ENCODE data around the gene PHLPP1. TPM values are rescaled to one million over a fixed set of nuclear protein-coding genes. Genes with fewer than 3 reads are reported as not detected.

The PHLPP1 gene
- total RNA-seq, 4 donors from 2014 or later = 5.5 to 9.7 (median 8.0) TPM

DNA sequence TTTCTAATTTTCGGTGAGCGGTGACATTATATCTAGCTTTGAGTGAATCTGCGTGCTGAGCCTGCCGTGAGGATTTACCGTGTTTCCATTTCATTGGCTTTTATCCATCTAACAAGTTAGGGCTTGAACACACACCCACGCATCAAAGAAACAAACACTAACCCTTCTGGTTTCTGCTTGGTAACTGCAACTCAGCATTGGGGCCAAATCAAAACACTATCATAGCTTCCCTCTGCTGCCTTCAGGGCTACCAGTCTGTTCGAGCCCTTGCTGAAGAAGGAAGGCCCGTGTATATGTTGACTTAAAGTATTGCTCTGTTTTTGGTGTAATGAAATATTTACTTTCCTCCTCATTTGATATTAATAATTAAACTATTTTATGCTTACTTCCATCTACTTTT is 227.2 kb downstream of the PHLPP1 start:
- Histone ChIP-seq H3K27me3 (no peaks in the 10 kb centered on the region), H3K27ac (no peak overlapping the region), H3K4me1 (peaks cover 0 to 14% of the 10 kb centered on the region in 2 donors), H3K4me3 (no peak overlapping the region), H3K9me3 (no peaks in the 10 kb centered on the region), H3K36me3 (peaks cover 0 to 17% of the 10 kb centered on the region in 2 donors)
- in situ Hi-C loops (cut with MboI; ENCODE audit: low sequenced_read_pairs in 4 of 4) = no loop called here
- intact Hi-C loops (cut with DNase I; ENCODE audit: low total_unique reads) = no loop called here
- DNase-seq (no peak), ATAC-seq (no peak)
- TF ChIP-seq POLR2A (IDR thresholded peaks at IDR 0.05) = no peak
- TF ChIP-seq, protein P1, sequence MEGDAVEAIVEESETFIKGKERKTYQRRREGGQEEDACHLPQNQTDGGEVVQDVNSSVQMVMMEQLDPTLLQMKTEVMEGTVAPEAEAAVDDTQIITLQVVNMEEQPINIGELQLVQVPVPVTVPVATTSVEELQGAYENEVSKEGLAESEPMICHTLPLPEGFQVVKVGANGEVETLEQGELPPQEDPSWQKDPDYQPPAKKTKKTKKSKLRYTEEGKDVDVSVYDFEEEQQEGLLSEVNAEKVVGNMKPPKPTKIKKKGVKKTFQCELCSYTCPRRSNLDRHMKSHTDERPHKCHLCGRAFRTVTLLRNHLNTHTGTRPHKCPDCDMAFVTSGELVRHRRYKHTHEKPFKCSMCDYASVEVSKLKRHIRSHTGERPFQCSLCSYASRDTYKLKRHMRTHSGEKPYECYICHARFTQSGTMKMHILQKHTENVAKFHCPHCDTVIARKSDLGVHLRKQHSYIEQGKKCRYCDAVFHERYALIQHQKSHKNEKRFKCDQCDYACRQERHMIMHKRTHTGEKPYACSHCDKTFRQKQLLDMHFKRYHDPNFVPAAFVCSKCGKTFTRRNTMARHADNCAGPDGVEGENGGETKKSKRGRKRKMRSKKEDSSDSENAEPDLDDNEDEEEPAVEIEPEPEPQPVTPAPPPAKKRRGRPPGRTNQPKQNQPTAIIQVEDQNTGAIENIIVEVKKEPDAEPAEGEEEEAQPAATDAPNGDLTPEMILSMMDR (IDR thresholded peaks at IDR 0.05 in 4 of 5, conservative IDR thresholded peaks at IDR 0.05 in 1 of 5) = no peak

DNA sequence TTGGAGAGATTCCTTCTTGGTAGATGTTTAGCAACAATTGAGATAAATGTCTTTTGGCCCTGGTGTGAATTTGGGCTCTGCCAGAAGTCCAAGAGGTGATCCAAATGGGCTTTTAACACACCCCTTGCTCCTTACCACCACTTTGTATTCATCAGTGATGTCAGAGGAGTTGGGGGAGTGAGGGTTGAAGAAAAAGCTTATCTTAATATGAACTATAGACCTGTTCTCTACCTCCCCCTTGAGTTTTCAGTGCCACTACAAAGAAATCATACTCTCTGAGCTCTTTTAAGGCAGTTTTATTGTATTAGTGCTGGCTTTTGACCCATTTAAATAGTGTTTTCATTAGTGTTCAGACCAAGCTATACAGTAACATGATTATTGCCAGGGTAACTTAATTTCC is 229.1 kb downstream of the PHLPP1 start:
- Histone ChIP-seq H3K36me3 (peaks cover 0 to 17% of the 10 kb centered on the region in 2 donors), H3K9me3 (no peaks in the 10 kb centered on the region), H3K27ac (no peak overlapping the region), H3K27me3 (no peaks in the 10 kb centered on the region), H3K4me3 (no peak overlapping the region), H3K4me1 (peaks cover 0 to 6% of the 10 kb centered on the region in 2 donors)
- in situ Hi-C loops (cut with MboI; ENCODE audit: low sequenced_read_pairs in 4 of 4) (no loop called here), intact Hi-C loops (cut with DNase I; ENCODE audit: low total_unique reads) (no loop called here)
- no peak for DNase-seq
- TF ChIP-seq, protein P1 (IDR thresholded peaks at IDR 0.05 in 4 of 5, conservative IDR thresholded peaks at IDR 0.05 in 1 of 5) = no peak
- TF ChIP-seq POLR2A (IDR thresholded peaks at IDR 0.05) = no peak
- ATAC-seq = no peak

DNA sequence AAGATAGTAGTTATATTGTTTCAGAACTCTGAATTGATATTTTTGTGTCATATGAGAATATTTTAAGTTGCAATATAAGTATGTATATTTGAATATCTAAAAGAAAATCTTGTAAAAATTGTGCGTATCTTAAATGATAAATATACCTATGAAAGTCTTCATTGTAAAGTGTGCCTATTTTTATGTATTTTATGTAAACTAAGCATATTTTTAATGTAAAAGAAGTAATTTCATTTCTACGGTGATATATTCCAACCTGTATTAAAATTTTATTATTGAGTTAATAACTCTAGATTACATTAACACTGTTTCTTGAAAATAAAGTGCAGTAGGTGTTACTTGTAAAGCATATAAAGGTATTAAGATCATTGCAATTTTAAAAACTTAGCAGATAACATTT is 233.4 kb downstream of the PHLPP1 start:
- no peak for ATAC-seq
- Histone ChIP-seq H3K36me3 (peaks cover 0 to 17% of the 10 kb centered on the region in 2 donors), H3K9me3 (no peaks in the 10 kb centered on the region), H3K4me3 (no peak overlapping the region), H3K27ac (no peak overlapping the region), H3K4me1 (no peaks in the 10 kb centered on the region), H3K27me3 (no peaks in the 10 kb centered on the region)
- in situ Hi-C loops (cut with MboI; ENCODE audit: low sequenced_read_pairs in 4 of 4) (no loop called here), intact Hi-C loops (cut with DNase I; ENCODE audit: low total_unique reads) (no loop called here)
- TF ChIP-seq, protein P1 (IDR thresholded peaks at IDR 0.05 in 4 of 5, conservative IDR thresholded peaks at IDR 0.05 in 1 of 5) = no peak
- no peak for TF ChIP-seq POLR2A (IDR thresholded peaks at IDR 0.05)
- DNase-seq = no peak

- no peak for DNase-seq
- TF ChIP-seq POLR2A (IDR thresholded peaks at IDR 0.05) = no peak
- TF ChIP-seq, protein P1 (IDR thresholded peaks at IDR 0.05 in 4 of 5, conservative IDR thresholded peaks at IDR 0.05 in 1 of 5) = no peak
- Histone ChIP-seq H3K4me3 (no peak overlapping the region), H3K4me1 (no peaks in the 10 kb centered on the region), H3K27me3 (no peaks in the 10 kb centered on the region), H3K36me3 (peaks cover 0 to 14% of the 10 kb centered on the region in 2 donors), H3K27ac (no peak overlapping the region), H3K9me3 (no peaks in the 10 kb centered on the region)
- ATAC-seq = no peak
- in situ Hi-C loops (cut with MboI; ENCODE audit: low sequenced_read_pairs in 4 of 4) (no loop called here), intact Hi-C loops (cut with DNase I; ENCODE audit: low total_unique reads) (no loop called here)
These were observed 234.9 kb downstream of the PHLPP1 start for GRCh38 chr18:62950246-62950645.

DNA sequence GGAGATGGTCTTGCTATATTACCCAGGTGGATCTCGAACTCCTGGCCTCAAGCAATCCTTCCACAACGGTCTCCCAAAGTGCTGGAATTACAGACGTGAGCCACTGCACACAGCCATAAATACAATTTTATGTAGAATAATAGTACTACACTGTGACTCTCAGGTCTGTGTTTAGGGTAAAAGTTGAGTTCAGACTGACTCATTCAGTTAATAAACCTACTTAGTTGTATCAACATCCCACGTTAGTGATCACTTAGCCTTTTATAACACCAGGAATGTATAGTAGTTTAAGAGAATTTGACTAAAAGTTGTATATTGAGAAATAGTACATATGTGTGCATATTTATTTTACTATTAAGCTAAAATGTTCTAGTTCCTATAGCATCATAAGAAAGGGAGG is 237.5 kb downstream of the PHLPP1 start:
- Histone ChIP-seq H3K27ac (no peak overlapping the region), H3K4me1 (no peaks in the 10 kb centered on the region), H3K36me3 (no peaks in the 10 kb centered on the region), H3K9me3 (no peaks in the 10 kb centered on the region), H3K4me3 (no peak overlapping the region), H3K27me3 (no peaks in the 10 kb centered on the region)
- intact Hi-C loops (cut with DNase I; ENCODE audit: low total_unique reads) = no loop called here
- DNase-seq (no peak), ATAC-seq (no peak)
- TF ChIP-seq, protein P1 (IDR thresholded peaks at IDR 0.05 in 4 of 5, conservative IDR thresholded peaks at IDR 0.05 in 1 of 5) = no peak
- no peak for TF ChIP-seq POLR2A (IDR thresholded peaks at IDR 0.05)
- in situ Hi-C loops (cut with MboI; ENCODE audit: low sequenced_read_pairs in 4 of 4) = no loop called here

Data from gastrocnemius medialis (tissue), 4 donors.